Astrocyte (in vitro differentiated cells and primary cell): Measurements from ENCODE around the gene OR1J4.

ENCODE experiments used
- CTCF ChIP-seq: IDR thresholded peaks from 2 replicates; pipeline ENCODE4 v1.5.1; 2011; ENCODE audit warnings: low read depth, mild to moderate bottlenecking, inconsistent platforms, low read length, moderate library complexity; ENCODE audit not compliant: insufficient read depth
- EZH2 ChIP-seq: IDR thresholded peaks from 2 replicates; pipeline ENCODE4 v1.6.1; 2012; ENCODE audit warnings: mild to moderate bottlenecking, low read length, inconsistent platforms; ENCODE audit not compliant: insufficient read depth

GRCh38 chr9:122510502-122510901, 8.4 kb upstream of the OR1J4 start, which contains the start of gene OR1J2:
- TF ChIP-seq CTCF, result no peak
- no peak for TF ChIP-seq EZH2
